ENCODE data around the gene RAB36.

Gene RAB36

DNA sequence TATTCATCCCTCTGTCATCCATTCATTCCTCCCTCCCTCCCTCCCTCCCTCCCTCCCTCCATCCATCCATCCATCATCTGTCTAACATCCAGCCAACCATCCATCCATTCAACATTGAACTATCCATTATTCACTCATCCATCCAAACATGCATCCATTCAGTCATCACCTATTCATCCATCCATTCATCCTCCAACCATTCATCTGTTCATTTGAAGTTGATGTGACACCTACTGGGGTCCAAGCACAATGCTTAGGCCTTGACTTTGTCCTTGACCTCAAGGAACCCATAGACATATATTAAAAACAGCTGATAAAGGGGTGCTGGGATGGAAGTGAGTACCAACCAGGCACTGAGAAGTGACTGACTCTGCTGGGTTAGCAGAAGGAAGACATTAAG lies 61.6 kb downstream of the RAB36 start:
- DNase-seq (ENCODE audit: low read depth): no peak

DNA sequence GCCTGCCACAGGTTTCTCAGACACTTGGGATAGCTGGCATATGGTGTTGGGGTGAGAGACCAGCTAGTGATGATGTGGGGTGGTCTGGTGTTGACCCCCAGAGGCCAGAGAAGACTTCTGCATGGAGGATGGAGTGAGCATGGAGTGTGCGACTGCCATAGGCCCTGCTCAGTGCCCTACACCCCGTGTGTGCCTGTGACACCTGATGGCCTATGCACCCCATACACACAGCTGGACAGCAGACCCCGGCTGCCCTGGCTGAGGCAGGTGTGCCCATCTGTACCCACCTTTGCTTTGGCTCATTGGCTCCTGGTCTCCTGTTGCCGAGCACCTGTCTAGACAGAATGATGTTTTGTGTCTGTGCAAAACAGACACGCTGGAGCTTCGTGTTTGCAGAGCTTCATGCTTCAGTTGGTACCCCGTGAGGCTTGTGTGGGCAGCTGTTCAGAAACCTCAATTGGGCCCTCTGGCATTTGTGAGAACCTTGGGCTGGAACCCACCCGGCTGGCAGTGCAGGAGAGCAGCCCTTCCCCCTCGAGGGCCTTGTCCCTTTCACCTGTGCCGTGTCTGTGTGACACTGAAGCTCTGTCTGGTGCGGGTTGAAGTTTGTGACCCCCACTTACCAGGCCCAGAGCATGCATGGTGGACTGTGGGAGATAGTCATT lies 62.6 kb downstream of the RAB36 start:
- DNase-seq (ENCODE audit: low read depth): no peak

DNA sequence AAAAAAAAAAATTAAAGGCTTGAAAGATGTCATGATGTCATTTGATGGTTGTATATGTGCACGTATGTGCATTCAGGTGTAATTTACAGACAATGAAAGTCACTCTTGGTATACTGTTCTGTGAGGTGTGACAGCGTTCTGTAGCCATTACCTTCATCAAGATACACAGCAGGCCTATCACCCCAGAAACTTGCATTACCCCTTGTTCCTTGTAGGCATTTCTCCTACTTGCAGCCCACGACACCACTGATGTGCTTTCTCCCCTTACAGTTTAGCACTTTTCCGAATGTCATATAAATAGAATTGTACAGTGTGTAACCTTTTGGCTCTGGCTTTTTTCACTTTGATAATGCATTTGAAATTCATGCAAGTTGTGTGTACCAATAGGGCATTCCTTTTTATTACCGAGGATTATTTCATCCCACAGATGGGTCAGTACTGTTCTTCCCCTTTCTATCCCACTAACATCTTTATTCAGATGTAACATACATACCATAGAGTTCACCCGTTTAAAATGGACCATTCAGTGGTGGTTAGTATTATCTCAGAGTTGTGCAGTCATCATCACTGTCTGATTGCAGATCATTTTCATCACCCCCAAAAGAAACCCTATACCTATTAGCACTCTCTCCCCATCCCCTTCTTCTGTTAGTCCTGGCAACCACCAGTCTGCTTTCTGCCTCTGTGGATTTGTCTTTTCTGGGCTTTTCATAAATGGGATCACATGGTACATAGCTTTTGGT lies 65.3 kb downstream of the RAB36 start:
- no peak for DNase-seq (ENCODE audit: low read depth)

DNA sequence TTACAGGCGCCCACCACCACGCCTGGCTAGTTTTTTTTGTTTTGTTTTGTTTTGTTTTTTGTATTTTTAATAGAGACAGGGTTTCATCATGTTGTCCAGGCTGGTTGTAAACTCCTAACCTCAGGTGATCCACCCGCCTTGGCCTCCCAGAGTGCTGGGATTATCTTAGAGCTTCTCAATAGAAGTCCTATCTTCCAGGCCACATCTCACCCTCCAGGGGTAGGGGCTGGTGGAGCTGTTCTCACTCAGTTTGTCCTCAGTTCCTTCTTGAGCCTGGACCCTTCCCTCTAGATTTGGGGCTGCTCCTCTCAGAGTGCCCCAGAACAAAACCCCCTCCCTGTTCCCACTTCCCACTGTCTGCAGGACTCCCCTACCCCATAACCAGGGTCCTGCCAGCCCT lies 66.3 kb downstream of the RAB36 start:
- no peak for DNase-seq (ENCODE audit: low read depth)

DNA sequence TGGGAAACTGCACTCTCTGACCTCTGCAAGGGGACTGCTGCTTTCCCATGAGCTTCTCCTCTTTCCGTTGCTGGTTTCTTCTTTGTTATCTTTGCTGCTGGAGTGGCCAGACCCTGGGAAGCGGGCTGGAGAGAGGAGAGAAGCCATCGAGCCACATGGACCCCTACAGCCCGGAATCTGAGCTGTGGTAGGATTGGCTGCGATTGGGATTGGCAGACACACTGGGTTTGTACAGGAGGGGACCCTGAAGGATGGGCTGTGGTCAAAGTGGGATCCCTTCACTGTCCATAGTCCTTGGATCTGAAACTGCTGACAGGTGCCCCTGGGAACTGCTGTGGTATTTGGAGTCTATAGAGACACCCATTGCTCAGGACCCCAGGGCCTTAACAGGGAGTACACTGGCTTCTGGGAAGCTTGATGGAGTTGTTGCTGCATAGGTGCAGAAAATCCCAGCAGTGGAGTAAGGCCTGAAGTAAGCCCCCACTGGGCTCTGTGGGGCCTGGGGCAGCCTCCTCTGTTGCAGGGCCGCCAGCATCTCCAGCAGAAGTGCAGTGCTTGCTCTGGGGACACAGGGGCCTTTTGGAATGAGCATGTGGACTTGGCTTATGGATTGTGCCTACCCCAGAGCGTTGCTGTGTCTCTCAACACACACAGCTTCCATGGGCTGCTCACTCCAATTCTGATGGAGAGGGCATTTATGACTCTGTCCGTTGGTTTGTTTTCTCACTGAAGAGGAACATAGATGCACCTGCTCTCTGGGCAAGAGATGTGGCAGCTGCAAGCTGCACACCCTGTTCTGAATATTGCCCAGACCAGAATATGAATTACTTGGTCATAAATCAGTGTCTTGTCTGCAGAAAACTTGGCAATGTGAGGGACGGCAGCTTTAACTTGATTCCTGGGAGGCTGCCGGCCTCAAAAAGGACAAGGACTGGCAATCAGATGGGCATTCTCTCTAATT lies 67.1 kb downstream of the RAB36 start:
- no peak for DNase-seq (ENCODE audit: low read depth)

DNA sequence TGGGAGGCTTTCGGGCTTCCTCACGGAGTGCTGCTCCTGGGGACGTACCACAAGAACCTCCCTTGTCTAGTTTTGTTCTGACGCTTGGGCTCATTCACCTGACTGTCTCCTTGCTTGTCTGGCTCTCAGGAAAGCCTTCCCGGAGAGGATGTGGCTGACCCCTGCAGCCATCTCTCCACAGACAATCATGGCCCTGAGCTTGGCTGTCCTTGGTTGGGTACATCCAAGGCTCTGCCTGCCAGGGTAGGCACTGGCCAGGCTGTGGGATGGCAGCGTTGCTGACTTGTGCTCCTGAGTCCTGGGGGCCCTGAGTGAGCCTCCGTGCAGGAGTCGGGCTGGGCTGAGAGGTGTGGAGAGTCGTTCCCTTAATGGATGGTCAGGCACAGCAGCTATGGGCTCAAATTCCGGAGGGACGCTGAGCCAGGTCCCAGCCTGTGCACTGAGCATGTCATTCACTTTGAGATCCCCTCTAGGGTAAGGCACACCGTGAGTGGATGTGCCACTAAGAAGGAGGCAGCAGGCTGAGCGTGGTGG lies 67.8 kb downstream of the RAB36 start:
- DNase-seq (ENCODE audit: low read depth): no peak

DNA sequence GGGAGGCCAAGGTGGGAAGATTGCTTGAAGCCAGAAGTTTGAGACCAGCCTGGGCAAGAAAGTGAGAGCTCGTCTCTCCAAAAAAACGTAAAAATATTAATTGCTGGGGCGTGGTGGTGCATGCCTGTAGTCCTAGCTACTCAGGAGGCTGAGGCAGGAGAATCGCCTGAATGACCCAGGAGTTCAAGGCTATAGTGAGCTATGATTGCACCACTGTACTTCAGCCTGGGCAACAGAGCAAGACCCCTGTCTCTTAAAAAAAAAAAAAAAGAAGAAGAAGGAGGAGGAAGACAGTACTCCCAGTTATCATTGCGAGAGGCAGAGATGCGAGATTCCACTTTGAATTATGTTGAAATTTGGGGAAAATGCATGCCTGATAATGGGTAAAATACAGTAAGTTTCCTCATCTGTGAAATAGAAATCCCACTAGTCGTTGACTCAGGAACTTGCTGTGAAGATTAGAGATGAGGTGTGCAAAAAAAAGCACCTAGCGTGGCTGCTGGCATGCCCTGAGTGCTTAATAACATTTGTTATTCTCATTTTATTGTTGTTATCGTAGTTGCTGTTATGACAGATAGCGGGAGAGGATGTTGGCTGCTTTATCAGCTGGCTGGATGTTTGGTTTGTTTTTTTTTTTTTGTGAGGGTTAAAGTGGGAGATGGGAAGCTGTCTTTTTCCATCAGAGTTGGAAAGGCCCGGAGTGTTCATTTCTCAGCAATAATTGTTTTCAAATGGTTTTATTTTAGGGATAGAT lies 68.5 kb downstream of the RAB36 start:
- no peak for DNase-seq (ENCODE audit: low read depth)

All from GM04503 (cell line).